Spleen (tissue), 11 donors: ENCODE data around the gene CIAO3. TPM values are rescaled to one million over a fixed set of nuclear protein-coding genes. Genes with fewer than 3 reads are reported as not detected.

Source experiments
- DNase-seq: peaks from one replicate; pipeline ENCODE4 v3.0.0-alpha.2; 2020
- H3K27ac ChIP-seq, 8 donors: fragments of 200-600 bp; sonication (generic) in 7 of 8; 1 replicate in 4 of 8; 2 replicates in 4 of 8; pipeline versions ENCODE4 v1.5.0 to v1.8.0; 2016 to 2021; ENCODE audit warnings: inconsistent platforms in 4 of 8, mild to moderate bottlenecking in 4 of 8, moderate library complexity in 1 of 8
- H3K27me3 ChIP-seq, 7 donors: fragments of 200-600 bp; sonication (generic) in 6 of 7; replicated peaks in 1 of 7; 1 replicate in 4 of 7; 2 replicates in 3 of 7; pipeline versions ENCODE4 v1.5.0 to v1.8.0; 2016 to 2021; ENCODE audit warnings: inconsistent platforms in 3 of 7, mild to moderate bottlenecking in 1 of 7
- H3K36me3 ChIP-seq, 6 donors: fragments of 200-600 bp; sonication (generic) in 5 of 6; 1 replicate in 4 of 6; 2 replicates in 2 of 6; pipeline versions ENCODE4 v1.5.0 to v1.8.0; 2016 to 2021; ENCODE audit warnings: inconsistent platforms in 2 of 6
- H3K4me1 ChIP-seq, 6 donors: fragments of 200-600 bp; sonication (generic) in 5 of 6; 1 replicate in 3 of 6; 2 replicates in 3 of 6; pipeline versions ENCODE4 v1.5.0 to v1.8.0; 2016 to 2021; ENCODE audit warnings: inconsistent platforms in 3 of 6
- H3K4me3 ChIP-seq, 8 donors: fragments of 200-600 bp; sonication (generic) in 7 of 8; 1 replicate in 4 of 8; 2 replicates in 4 of 8; pipeline versions ENCODE4 v1.5.0 to v1.8.0; 2016 to 2021; ENCODE audit warnings: inconsistent platforms in 4 of 8, mild to moderate bottlenecking in 4 of 8, moderate library complexity in 2 of 8
- H3K9me3 ChIP-seq, 8 donors: fragments of 200-600 bp; sonication (generic) in 7 of 8; 1 replicate in 4 of 8; 2 replicates in 4 of 8; pipeline versions ENCODE4 v1.5.0 to v1.8.0; 2016 to 2021; ENCODE audit warnings: inconsistent platforms in 4 of 8
- POLR2A ChIP-seq, 3 donors: fragments of 450-650 bp; IDR thresholded peaks; one replicate each; pipeline ENCODE4 v1.5.1; 2017; ENCODE audit warnings: antibody characterized with exemption in 3 of 3, mild to moderate bottlenecking in 1 of 3
- POLR2AphosphoS5 ChIP-seq, 3 donors: sonication (generic); formaldehyde crosslinking; IDR thresholded peaks; one replicate each; pipeline ENCODE4 v1.5.1; 2017; ENCODE audit warnings: antibody characterized with exemption in 3 of 3
- WGBS, 5 donors: extraction: QIAGEN DNeasy Blood & Tissue Kit in 3 of 5; methylation state at CpG; one replicate each; pipeline versions ENCODE4 v1.1.5 to v1.1.7; 2013 to 2018; 5-methylcytosine and 5-hydroxymethylcytosine counted together
- intact Hi-C: fragments of 100-400 bp; cut with DNase I; formaldehyde crosslinking; loops from one replicate; pipeline ENCODE4 v1.15.0; 2023; ENCODE audit warnings: low total_unique reads
- polyA plus RNA-seq, 3 donors: library from polyadenylated mRNA; stranded (reverse); fragments of 200-250 nt; gene quantifications; one replicate each; pipeline ENCODE4 v1.2.1, GENCODE V29; 2013
- total RNA-seq, 7 donors: library from RNA; depleted of rRNA in 3 of 7; stranded (reverse); fragments of >200 nt in 3 of 7; fragmentation: NEBNext Ultra II Directional in 4 of 7; extraction: Animal tissue kit (Norgen Biotek cat#: 25700) in 4 of 7; gene quantifications; one replicate each; pipeline versions ENCODE4 v1.1.0 to v1.2.1, GENCODE V29; 2016 to 2021
- TF ChIP-seq, protein P1 (sequence below), 11 experiments: fragments of 200-600 bp in 7 of 11; fragments of 450-650 bp in 4 of 11; sonication (generic) in 4 of 11; IDR thresholded peaks in 8 of 11; conservative IDR thresholded peaks in 3 of 11; 1 replicate in 7 of 11; 2 replicates in 4 of 11; pipeline versions ENCODE4 v1.4.0 to v1.8.0; 2016 to 2021; ENCODE audit warnings: antibody characterized with exemption in 11 of 11, inconsistent platforms in 4 of 11, mild to moderate bottlenecking in 1 of 11
- donor health status: healthy with polysubstance abuse.
- donor health status: DM: no; HTN: no; CAD: no; lungs with moderate emphysema.
- donor health status: DM: no; HTN: no; CAD: no.
- donor health status: Bipolar disorder and iron deficiency.
- donor health status: healthy.
- donor health status: DM: no; HTN: no; CAD: no.
- donor health status: DM: yes; HTN: yes; CAD: no.

The CIAO3 gene
- total and polyA plus RNA-seq, 10 donors: 24.9 to 80.4 (median 39.4) TPM

DNA sequence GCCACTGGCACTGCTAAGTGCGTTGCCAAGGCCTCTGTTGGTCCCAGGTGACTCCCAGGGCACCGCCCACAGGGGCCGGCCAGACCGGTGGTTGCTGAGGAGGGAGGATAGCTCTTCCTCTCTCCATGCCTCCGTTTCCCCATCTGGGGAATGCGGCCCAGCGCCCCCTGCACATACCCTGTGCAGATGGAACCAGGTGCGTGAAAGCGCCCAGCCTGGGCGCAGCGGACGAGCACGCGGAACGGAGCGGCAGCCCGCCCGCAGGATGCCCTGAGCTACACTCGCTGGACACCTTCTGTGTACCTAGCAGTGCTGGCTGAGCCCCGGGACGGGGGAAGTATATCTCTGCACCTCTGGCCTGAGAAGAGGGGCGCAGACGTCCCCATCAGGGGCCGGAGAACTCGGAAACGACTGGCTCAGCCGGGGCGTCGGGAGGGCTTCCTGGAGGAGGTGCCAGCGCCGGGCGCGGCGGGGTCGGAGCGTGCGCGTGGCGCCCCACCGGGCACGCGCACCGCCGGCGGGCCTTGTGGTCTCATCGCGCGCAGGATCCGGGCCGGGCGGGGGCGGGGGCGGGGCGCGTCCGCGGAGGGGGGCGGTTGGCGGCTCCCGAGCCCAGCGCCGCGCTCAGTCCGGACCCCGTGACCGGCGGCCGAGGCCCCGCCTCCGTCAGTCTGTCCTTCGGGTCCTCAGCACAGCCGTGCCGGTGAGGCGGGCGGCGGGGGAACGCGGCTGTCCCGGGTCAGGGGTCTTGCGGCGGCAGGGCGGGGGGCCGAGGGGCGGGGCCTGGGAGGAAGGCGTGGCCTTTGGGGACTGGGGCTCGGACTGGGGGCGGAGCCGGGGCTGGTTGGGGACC lies 14.1 kb downstream of the CIAO3 start, which contains the start of the genes CCDC78 and HAGHL:
TSS of gene CCDC78 (minus strand) at position 6 of the 853 bp plus-strand sequence. CDS start 76 bp downstream, outside the sequence.
TSS of gene HAGHL (plus strand) at position 669 of the 853 bp plus-strand sequence. CDS start 404 bp downstream, outside the sequence.
- Histone ChIP-seq H3K36me3 (peaks cover 0 to 39% (median 4%) of the 10 kb centered on the region in 6 donors), H3K9me3 (no peaks in the 10 kb centered on the region), H3K27ac (peak within 1 kb of the TSS; percentile 9 to 90 (median 70)), H3K27me3 (peaks cover 0 to 42% (median 18%) of the 10 kb centered on the region in 7 donors), H3K4me3 (peak within 1 kb of the TSS; percentile 49 to 83 (median 60)), H3K4me1 (peaks cover 11 to 63% (median 46%) of the 10 kb centered on the region in 6 donors)
- 0 to 6% (median 2%) methylated on average over 13 to 88 of the region's 88 CpGs for WGBS, 5 donors
- peak in 2 of 3 donors; percentile 39 to 56 for TF ChIP-seq POLR2AphosphoS5 (IDR thresholded peaks at IDR 0.05)
- TF ChIP-seq, protein P1, sequence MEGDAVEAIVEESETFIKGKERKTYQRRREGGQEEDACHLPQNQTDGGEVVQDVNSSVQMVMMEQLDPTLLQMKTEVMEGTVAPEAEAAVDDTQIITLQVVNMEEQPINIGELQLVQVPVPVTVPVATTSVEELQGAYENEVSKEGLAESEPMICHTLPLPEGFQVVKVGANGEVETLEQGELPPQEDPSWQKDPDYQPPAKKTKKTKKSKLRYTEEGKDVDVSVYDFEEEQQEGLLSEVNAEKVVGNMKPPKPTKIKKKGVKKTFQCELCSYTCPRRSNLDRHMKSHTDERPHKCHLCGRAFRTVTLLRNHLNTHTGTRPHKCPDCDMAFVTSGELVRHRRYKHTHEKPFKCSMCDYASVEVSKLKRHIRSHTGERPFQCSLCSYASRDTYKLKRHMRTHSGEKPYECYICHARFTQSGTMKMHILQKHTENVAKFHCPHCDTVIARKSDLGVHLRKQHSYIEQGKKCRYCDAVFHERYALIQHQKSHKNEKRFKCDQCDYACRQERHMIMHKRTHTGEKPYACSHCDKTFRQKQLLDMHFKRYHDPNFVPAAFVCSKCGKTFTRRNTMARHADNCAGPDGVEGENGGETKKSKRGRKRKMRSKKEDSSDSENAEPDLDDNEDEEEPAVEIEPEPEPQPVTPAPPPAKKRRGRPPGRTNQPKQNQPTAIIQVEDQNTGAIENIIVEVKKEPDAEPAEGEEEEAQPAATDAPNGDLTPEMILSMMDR (IDR thresholded peaks at IDR 0.05 in 8 of 11, conservative IDR thresholded peaks at IDR 0.05 in 3 of 11): no peak
- DNase-seq: peak; percentile 93
- intact Hi-C loops: no loop called here

GRCh38 chr16:726188-726437 lies 14.7 kb downstream of the CIAO3 start:
- intact Hi-C loops: no loop called here
- DNase-seq: no peak
- TF ChIP-seq POLR2A (IDR thresholded peaks at IDR 0.05): no peak
- TF ChIP-seq, protein P1 (IDR thresholded peaks at IDR 0.05 in 8 of 11, conservative IDR thresholded peaks at IDR 0.05 in 3 of 11): no peak
- TF ChIP-seq POLR2AphosphoS5 (IDR thresholded peaks at IDR 0.05): no peak
- Histone ChIP-seq H3K4me1 (peaks cover 14 to 68% (median 50%) of the 10 kb centered on the region in 6 donors), H3K27me3 (peaks cover 0 to 42% (median 18%) of the 10 kb centered on the region in 7 donors), H3K9me3 (no peaks in the 10 kb centered on the region), H3K27ac (peak overlapping the region in 4 of 8 donors; percentile 73 to 90 (median 82)), H3K36me3 (peaks cover 0 to 33% (median under 1%) of the 10 kb centered on the region in 6 donors), H3K4me3 (peak overlapping the region in 6 of 8 donors; percentile 30 to 83 (median 57))
- 20 to 60% (median 31%) methylated on average over 2 to 9 of the region's 9 CpGs for WGBS, 5 donors

DNA sequence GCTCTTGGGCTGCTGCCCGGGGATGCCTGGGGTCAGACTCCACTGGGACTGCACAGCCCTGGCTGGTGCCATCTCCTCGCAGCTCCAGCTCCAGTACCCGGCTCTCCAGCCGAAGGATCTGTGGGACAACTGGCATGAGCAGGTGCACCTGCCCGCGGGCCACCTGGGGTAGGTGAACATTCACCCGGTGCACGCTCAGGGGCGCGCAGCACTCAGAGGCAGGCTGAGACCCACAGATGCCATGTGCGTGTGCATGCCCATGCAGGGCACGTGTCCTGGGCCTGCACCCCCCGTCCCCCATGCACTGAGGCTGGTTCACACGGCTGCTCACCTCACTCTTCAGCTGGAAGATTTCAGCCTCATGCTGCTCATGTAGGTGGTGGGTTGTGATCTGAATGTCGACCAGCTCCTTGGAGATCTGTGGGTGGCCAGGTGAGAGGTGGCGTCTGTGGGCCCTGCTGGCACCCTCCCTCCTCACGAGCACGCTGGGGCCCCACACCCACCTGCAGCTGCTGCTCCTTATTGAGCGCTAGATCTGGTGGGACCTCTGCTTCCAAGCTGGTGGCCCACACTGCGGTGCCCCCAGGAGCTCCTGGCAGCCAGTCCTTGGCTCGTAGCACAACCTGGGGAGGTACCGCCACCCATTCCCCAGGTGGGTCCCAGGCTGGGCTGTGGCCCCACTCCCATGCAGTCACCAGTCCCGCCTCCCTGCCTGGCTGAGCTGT lies 15.2 kb downstream of the CIAO3 start:
- H3K36me3 ChIP-seq: peaks cover 0 to 28% (median 0%) of the 10 kb centered on the region in 6 donors
- H3K27ac ChIP-seq: peak overlapping the region in 2 of 8 donors; percentile 86 to 90
- no peaks in the 10 kb centered on the region for H3K9me3 ChIP-seq
- DNase-seq: peak; percentile 76
- H3K4me1 ChIP-seq: peaks cover 14 to 73% (median 53%) of the 10 kb centered on the region in 6 donors
- peak overlapping the region in 1 of 8 donors; percentile 83 for H3K4me3 ChIP-seq
- intact Hi-C loops: no loop called here
- TF ChIP-seq, protein P1 (IDR thresholded peaks at IDR 0.05 in 8 of 11, conservative IDR thresholded peaks at IDR 0.05 in 3 of 11): no peak
- peak in 2 of 3 donors; percentile 27 to 32 for TF ChIP-seq POLR2AphosphoS5 (IDR thresholded peaks at IDR 0.05)
- TF ChIP-seq POLR2A (IDR thresholded peaks at IDR 0.05): no peak
- peaks cover 0 to 42% (median 18%) of the 10 kb centered on the region in 7 donors for H3K27me3 ChIP-seq
- 75 to 100% (median 81%) methylated on average over 1 to 23 of the region's 23 CpGs for WGBS, 5 donors
